ENCODE results near the gene TTC13.

TTC13 gene

GRCh38 chr1:230902349-230902923, 76.2 kb downstream of the TTC13 start:
- DNase-seq = no peak

DNA sequence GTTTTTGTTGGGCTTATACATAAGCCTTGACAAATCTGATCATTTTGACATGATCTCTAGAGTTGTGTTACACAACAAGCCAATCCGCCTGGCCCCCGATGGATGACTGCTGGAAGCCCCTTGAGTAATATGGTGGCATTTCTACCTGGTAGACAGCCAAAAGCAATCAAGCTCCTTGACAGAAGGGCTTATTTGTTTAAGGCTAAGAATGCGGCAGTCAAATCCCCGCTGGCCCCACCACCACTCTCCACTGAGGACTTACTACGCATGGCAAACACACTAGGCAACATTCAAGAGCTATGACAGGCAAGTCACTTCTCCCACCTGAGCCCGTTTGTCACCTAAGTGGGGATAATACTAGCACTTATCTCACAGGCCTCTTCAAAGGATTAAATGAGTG, 77.0 kb downstream of the TTC13 start:
- no peak for DNase-seq

DNA sequence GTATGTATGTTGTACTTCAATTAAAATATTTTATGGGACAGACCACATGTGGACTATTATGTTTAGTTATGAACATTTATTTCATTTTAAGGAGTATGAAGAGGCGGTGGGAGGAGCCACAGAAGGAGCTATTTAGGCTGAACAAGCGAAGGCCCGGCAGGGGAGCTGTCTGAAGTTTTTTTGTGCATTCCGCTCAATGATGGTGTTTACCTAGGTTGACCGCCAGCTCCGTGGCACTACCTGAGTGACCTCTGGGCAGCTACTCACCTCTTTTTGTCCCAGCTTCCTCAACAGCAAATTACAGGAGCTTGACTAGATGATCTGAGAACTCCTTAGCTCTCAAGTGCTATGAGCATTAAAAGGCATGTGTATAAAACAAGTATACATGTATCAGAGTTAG, 77.7 kb downstream of the TTC13 start:
- DNase-seq = no peak

DNA sequence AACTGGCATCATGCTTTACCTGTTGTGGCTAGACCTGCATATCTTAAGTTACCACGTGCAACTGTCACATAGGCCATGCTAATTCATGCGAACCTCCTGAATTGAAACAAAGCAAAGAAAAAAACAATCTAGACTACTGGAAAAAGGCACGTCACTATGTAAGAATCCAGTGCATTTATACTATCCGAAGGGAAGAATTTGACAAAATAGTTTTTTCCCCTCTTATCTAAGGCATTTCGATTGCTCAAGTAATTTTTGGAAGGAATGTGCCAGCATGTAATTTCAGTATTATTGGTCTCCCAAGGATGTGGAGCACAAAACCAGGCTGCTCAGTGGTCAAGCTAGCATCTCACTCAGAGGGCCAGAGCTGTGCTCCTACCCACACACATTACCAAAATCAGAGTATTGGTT, 78.8 kb downstream of the TTC13 start:
- no peak for DNase-seq

DNA sequence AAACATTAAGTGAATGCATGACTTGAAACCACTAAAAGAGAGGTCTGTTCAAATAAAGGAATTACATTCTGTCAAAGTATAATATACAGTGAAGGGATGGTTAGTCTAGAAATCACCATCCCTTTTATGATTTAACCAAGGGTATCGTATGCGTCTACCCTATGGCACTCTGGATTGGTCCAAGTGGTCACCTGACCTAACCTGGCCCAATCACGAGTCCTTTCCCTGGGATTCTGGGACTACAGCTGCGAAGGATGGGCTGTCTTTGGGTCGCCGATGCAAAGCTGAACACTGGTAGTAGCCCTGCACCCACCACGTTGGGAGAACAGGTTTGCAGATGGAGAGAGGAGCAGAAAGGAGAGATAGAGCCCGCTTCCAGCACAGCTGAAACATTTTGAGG, 79.9 kb downstream of the TTC13 start:
- DNase-seq = no peak

GRCh38 chr1:230898144-230898543, 80.5 kb downstream of the TTC13 start:
- no peak for DNase-seq

DNA sequence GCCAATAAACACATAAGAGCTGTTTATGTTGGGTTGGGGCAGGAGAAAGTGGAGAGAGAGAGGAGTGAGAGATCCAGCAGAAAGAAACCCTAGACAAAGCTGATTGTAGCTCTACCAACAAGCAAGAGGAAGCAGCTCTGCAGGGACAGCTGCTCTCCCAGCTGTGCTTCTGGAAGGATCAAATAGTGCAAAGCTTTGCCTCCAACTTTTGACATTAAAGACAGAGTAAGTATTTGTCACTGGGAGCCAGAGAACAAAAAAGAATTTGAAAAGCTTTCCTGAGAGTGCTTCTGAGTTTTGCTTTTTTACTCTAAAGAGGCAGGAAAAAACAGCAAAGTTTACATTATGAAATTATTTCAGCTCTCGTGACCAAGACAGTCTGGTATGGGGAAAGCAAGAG, 81.9 kb downstream of the TTC13 start:
- DNase-seq = no peak

- DNase-seq = no peak
These were observed 83.2 kb downstream of the TTC13 start for GRCh38 chr1:230895452-230895851.

GRCh38 chr1:230894664-230895063, 84.0 kb downstream of the TTC13 start:
- DNase-seq = no peak

- DNase-seq = no peak
These were observed 84.6 kb downstream of the TTC13 start for GRCh38 chr1:230894032-230894431.

- DNase-seq = no peak
These were observed 86.6 kb downstream of the TTC13 start for GRCh38 chr1:230892018-230892491.

GRCh38 chr1:230891413-230891812, 87.2 kb downstream of the TTC13 start:
- DNase-seq = no peak

- DNase-seq = no peak
These were observed 94.0 kb downstream of the TTC13 start for GRCh38 chr1:230884646-230885045.

DNA sequence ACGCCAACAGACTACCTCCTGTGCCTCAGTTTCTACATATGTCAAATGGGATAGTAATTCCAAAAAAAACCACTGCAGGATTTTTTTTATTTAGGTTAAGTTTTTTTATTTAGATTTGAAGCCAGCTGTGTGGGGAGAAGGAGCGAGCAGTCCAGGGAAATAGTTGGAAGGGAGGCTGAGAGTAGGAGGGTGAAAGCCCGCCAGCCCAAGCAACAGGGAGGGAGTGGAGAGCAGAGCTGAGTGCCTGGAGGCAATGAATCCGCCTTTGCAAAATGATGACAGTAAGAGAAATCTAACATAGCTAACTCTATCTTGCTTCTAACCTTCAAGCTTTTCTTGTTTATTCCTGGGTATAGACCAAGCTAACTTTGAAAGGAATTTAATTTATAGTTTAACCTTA, 94.7 kb downstream of the TTC13 start:
- no peak for DNase-seq

DNA sequence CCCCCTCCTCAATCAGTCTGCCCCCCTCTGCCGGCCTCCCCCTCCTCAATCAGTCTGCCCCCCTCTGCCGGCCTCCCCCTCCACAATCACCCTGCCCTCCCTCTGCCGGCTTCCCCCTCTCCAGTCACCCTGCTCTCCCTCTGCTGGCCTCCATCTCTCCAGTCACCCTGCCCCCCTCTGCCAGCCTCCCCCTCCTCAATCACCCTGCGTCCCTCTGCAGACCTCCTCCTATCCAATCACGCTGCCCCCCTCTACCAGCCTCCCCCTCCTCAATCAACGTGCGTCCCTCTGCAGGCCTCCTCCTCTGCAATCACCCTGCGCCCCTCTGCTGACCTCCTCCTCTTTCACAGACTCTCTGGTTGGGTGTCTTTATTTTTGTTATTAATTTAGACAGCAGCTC, 98.9 kb downstream of the TTC13 start:
- no peak for DNase-seq

DNA sequence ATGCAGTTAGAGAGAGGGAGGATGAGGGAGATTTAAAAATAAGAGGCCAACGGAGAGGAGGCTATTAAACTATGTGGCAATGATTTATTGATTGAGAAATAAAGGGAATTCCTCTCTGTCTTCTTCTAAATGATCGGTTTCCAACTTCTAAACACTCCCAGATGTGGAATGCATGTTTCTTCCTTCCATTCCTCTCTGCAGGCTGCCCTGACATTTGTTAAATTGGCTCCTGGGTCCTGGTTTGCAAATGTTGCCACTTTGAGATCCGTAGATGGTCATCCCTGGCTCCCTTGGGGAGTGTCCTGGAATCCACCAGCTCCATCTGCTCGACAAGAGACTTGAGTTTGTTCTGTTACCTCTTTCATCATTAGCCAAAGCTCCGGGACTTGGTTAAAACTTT, 100.1 kb downstream of the TTC13 start:
- no peak for DNase-seq

- no peak for DNase-seq
These were observed 100.6 kb downstream of the TTC13 start for GRCh38 chr1:230877924-230878590.

GRCh38 chr1:230877146-230877923, 101.3 kb downstream of the TTC13 start:
- no peak for DNase-seq

- no peak for DNase-seq
These were observed 102.0 kb downstream of the TTC13 start for GRCh38 chr1:230876660-230877059.

- no peak for DNase-seq
These were observed 103.3 kb downstream of the TTC13 start for GRCh38 chr1:230875370-230875769.

DNA sequence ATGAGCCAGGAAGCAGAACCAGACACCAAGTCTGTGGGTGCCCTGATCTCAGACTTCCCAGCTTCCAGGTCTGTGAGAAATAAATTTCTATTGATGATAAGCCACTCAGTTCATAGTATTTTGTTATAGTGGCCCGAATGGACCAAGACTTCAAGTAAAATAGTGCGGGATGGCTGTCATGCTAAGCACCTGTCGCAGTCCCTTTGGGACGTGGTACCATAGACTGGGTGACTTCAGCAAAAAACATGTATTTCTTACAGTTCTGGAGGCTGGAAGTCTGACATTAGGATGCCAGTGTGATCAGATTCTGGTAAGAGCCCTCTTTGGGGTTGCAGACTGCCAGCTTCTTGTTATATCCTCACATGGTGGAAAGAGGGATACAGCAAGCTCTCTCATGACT, 107.7 kb downstream of the TTC13 start:
- no peak for DNase-seq

- no peak for DNase-seq
These were observed 109.2 kb downstream of the TTC13 start for GRCh38 chr1:230869500-230869899.

DNA sequence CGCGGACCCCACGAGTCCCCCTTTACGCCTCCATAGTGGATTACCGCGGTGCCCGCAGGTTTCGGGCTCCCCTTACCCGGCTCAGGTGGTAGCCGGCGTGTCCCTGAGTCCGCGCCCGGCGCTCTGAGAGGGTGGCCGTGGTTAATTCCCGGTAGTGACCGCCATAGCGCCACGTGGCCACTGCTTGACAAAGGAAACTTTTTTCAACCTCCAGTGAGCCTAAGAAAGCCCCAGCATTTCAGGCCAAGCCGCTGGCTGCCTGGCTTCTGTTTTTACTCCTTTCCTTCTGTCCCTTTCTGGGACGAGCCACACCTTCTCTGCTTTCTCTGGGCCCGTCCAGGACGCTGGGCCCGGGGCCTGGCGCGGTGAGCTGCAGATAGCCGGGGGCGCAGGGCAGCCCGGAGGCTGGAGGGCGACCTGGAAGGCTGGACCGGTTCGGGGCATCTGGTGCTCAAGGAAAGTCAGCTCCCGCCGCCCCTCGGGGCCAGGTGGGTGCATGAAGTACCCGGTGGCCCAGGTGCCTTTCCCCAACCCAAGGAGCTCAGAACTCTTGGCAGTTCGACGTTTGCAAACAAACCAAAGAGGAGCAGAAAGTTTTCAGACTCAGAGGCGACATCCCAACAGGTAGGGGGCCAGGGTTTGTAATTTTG, 109.8 kb downstream of the TTC13 start:
- DNase-seq = peak; percentile 11

All from CD4-positive, alpha-beta T cell treated with Interleukin-17A for 4 hours (primary cell).